AG09309 (cell line): ENCODE measurements around the gene STAM2.

Experiments
- DNase-seq: peaks from one replicate; pipeline ENCODE4 v3.0.0-alpha.2; 2010; ENCODE audit warnings: low read depth
- H3K4me3 ChIP-seq: 2 replicates; pipeline ENCODE4 v1.5.1; 2011; ENCODE audit warnings: mild to moderate bottlenecking, low read depth, low read length, moderate library complexity; ENCODE audit not compliant: control insufficient read depth
- TF ChIP-seq, protein P1 (sequence below): IDR thresholded peaks from 2 replicates; pipeline ENCODE4 v1.5.1; 2011; ENCODE audit warnings: mild to moderate bottlenecking, low read depth, low read length, inconsistent platforms; ENCODE audit not compliant: insufficient read depth, control insufficient read depth; ENCODE audit errors: missing control alignments

Gene STAM2

DNA sequence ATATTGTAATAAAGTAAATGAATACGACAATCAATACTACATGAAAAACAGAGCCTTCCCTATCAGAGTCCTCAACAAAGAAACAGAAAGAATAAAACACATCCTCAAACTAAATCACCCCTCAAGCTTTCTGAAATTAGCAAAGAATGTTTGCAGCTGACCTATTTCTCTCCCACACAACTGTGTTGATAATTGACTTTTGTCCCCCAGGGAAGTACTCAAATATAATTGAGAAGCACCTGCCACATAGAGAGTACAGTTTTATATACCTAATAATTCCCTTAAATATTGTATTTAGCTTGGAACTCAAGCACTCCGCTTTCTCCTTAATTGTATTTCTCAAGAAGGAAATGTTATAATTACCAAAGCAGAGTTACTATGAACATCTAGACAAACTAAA, 89.3 kb downstream of the STAM2 start:
- no peak overlapping the region for H3K4me3 ChIP-seq
- TF ChIP-seq, protein P1, sequence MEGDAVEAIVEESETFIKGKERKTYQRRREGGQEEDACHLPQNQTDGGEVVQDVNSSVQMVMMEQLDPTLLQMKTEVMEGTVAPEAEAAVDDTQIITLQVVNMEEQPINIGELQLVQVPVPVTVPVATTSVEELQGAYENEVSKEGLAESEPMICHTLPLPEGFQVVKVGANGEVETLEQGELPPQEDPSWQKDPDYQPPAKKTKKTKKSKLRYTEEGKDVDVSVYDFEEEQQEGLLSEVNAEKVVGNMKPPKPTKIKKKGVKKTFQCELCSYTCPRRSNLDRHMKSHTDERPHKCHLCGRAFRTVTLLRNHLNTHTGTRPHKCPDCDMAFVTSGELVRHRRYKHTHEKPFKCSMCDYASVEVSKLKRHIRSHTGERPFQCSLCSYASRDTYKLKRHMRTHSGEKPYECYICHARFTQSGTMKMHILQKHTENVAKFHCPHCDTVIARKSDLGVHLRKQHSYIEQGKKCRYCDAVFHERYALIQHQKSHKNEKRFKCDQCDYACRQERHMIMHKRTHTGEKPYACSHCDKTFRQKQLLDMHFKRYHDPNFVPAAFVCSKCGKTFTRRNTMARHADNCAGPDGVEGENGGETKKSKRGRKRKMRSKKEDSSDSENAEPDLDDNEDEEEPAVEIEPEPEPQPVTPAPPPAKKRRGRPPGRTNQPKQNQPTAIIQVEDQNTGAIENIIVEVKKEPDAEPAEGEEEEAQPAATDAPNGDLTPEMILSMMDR: no peak
- DNase-seq: no peak

GRCh38 chr2:152084076-152084475, 91.5 kb downstream of the STAM2 start:
- TF ChIP-seq, protein P1: no peak
- DNase-seq: no peak
- no peak overlapping the region for H3K4me3 ChIP-seq

GRCh38 chr2:152083202-152083875, 92.2 kb downstream of the STAM2 start:
- no peak overlapping the region for H3K4me3 ChIP-seq
- DNase-seq: no peak
- TF ChIP-seq, protein P1: no peak

DNA sequence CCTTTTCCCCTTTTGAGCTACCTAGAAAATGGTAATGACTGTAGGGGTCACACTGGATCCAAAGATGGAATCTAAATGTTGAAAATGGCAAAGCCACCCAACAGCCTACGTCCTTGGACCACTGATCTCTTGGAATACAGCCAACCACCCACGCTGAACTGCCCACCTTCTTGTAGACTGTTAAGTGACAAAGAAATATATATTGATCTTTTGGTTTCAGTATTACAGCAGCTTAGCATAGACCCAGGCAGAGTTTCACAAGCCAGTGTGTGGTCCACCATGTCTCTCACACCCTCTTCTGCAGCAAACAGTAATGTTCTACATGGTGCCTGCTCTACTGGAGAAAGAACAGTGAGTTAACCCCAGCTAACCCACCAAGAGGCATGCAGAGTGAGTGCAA, 96.9 kb downstream of the STAM2 start:
- TF ChIP-seq, protein P1: no peak
- no peak overlapping the region for H3K4me3 ChIP-seq
- no peak for DNase-seq

GRCh38 chr2:152078023-152078422, 97.5 kb downstream of the STAM2 start:
- DNase-seq: no peak
- H3K4me3 ChIP-seq: no peak overlapping the region
- TF ChIP-seq, protein P1: no peak

- TF ChIP-seq, protein P1: peak; percentile 2
- DNase-seq: no peak
- no peak overlapping the region for H3K4me3 ChIP-seq
Observed at GRCh38 chr2:152075461-152076050, 100.0 kb downstream of the STAM2 start.
